NCI-H187 (cell line): ENCODE results near the gene CALM1.

Experiments used
- DNase-seq, 2 experiments: peaks; one replicate each; lab custom pipeline; 2025; lab: John Stamatoyannopoulos, UW

CALM1 gene

GRCh38 chr14:90396341-90397339, at the start of gene CALM1:
TSS of gene CALM1 (plus strand) at chr14:90397029. CDS start at chr14:90397231, 202 bp downstream.
- peak; percentile 89 to 92 for DNase-seq

GRCh38 chr14:90348270-90348669, 48.6 kb upstream of the CALM1 start:
- DNase-seq: no peak

GRCh38 chr14:90349739-90350138, 47.1 kb upstream of the CALM1 start:
- no peak for DNase-seq

GRCh38 chr14:90354551-90355298, 42.1 kb upstream of the CALM1 start:
- DNase-seq: no peak

- no peak for DNase-seq
These were observed 41.0 kb upstream of the CALM1 start for GRCh38 chr14:90355540-90356518.

- DNase-seq: no peak
These were observed 39.9 kb upstream of the CALM1 start for GRCh38 chr14:90356925-90357324.

GRCh38 chr14:90358359-90358758, 38.5 kb upstream of the CALM1 start:
- no peak for DNase-seq

GRCh38 chr14:90361865-90362557, 34.8 kb upstream of the CALM1 start:
- no peak for DNase-seq

- no peak for DNase-seq
These were observed 34.3 kb upstream of the CALM1 start for GRCh38 chr14:90362558-90362896.

- no peak for DNase-seq
These were observed 27.7 kb upstream of the CALM1 start for GRCh38 chr14:90368946-90369721.

- no peak for DNase-seq
These were observed 22.9 kb upstream of the CALM1 start for GRCh38 chr14:90373887-90374286.

GRCh38 chr14:90374813-90375212, 22.0 kb upstream of the CALM1 start:
- no peak for DNase-seq

GRCh38 chr14:90375934-90376333, 20.9 kb upstream of the CALM1 start:
- DNase-seq: no peak

GRCh38 chr14:90378249-90378648, 18.6 kb upstream of the CALM1 start:
- DNase-seq: no peak

- no peak for DNase-seq
These were observed 17.7 kb upstream of the CALM1 start for GRCh38 chr14:90379106-90379505.

GRCh38 chr14:90381011-90381786, 15.6 kb upstream of the CALM1 start:
- peak; percentile 31 to 40 for DNase-seq

GRCh38 chr14:90381999-90382451, 14.8 kb upstream of the CALM1 start:
- DNase-seq: peak; percentile 43 to 79

- DNase-seq: peak; percentile 55 to 89
These were observed 14.2 kb upstream of the CALM1 start for GRCh38 chr14:90382491-90383125.
